ENCODE results near the gene TMEM182. TPM values are rescaled to one million over a fixed set of nuclear protein-coding genes. Genes with fewer than 3 reads are reported as not detected.

Gene TMEM182
- total RNA-seq, 1 donor from 2014 or later: 5.8 TPM

DNA sequence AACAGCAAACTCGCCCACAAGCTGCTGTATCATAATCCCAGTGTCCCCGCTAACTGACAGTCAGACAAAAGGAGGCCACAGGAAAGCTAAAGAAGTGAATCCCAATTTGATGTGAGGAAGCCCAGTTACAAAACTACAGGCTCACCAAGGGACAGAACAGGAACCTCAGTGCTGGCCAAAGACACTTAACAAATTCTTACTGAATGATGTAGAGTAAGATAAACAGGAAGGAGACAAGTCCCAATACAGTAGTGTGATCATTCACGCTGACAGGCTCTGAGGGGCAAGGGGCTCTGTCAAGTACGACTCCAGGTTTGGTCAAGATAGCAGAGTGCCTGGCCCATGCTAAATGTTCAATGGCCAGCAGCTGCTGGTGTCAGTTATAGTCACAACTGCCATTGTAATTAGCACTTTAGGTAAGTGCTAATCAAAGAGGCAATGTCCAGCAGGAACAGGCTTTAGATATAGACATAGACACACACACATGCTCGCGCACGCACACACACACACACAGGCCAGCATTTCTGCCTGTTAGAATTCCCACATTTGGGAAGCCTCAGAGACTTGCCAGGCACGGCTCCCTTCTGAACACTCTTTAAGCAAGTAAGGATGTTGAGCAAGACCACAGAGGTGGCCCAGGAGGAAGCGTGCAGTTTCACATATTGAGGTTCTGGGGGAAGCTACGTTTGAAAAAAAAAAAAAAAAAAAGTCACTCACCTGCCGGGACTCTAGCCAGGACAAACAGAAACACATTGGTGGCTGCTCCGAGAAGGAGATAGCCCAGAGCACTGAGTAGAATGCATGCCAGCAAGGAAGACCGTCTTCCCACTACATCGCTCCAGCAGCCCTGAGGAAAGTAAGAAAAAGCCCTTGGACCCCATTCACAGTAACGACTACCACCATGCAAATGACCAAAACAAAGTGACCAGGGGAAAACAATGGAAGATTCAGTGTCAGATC lies 35.4 kb upstream of the TMEM182 start:
- Histone ChIP-seq H3K36me3 (ENCODE audit: insufficient read depth, low read length) (peaks cover 11% of the 10 kb centered on the region), H3K27ac (ENCODE audit: low read depth, low read length) (no peak overlapping the region), H3K9me3 (ENCODE audit: insufficient read depth, low read depth, low read length) (no peaks in the 10 kb centered on the region), H3K27me3 (ENCODE audit: insufficient read depth, low read length) (no peaks in the 10 kb centered on the region), H3K79me2 (ENCODE audit: insufficient read depth, low read length) (no peaks in the 10 kb centered on the region), H3K4me2 (ENCODE audit: low read length) (no peak overlapping the region), H4K20me1 (ENCODE audit: insufficient read depth, low read length) (no peaks in the 10 kb centered on the region), H3K4me3 (ENCODE audit: insufficient read depth, low read depth, low read length) (no peak overlapping the region), H3K9ac (ENCODE audit: low read length) (no peak overlapping the region), H3K4me1 (ENCODE audit: insufficient read depth, low read length) (no peaks in the 10 kb centered on the region), H2AFZ (ENCODE audit: low read depth, low read length) (no peak overlapping the region)
- Mint-ChIP-seq H3K4me1 (ENCODE audit: low read depth, unreplicated experiment) (peaks cover 8% of the 10 kb centered on the region), H3K4me3 (ENCODE audit: unreplicated experiment) (no peak overlapping the region), H3K27ac (ENCODE audit: unreplicated experiment) (no peak overlapping the region), H3K27me3 (ENCODE audit: low read depth, unreplicated experiment) (no peaks in the 10 kb centered on the region), H3K9me3 (ENCODE audit: unreplicated experiment) (peaks cover 2% of the 10 kb centered on the region), H3K36me3 (ENCODE audit: low read depth, unreplicated experiment) (peaks cover 19% of the 10 kb centered on the region)
- DNase-seq (ENCODE audit: low read depth) (no peak), FAIRE-seq (no peak)
- TF ChIP-seq, protein P1, sequence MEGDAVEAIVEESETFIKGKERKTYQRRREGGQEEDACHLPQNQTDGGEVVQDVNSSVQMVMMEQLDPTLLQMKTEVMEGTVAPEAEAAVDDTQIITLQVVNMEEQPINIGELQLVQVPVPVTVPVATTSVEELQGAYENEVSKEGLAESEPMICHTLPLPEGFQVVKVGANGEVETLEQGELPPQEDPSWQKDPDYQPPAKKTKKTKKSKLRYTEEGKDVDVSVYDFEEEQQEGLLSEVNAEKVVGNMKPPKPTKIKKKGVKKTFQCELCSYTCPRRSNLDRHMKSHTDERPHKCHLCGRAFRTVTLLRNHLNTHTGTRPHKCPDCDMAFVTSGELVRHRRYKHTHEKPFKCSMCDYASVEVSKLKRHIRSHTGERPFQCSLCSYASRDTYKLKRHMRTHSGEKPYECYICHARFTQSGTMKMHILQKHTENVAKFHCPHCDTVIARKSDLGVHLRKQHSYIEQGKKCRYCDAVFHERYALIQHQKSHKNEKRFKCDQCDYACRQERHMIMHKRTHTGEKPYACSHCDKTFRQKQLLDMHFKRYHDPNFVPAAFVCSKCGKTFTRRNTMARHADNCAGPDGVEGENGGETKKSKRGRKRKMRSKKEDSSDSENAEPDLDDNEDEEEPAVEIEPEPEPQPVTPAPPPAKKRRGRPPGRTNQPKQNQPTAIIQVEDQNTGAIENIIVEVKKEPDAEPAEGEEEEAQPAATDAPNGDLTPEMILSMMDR (IDR thresholded peaks at IDR 0.05; ENCODE audit: insufficient read depth, low read depth, low read length): no peak
- TF ChIP-seq EZH2 (IDR thresholded peaks at IDR 0.05; ENCODE audit: insufficient read depth, low read length): no peak

DNA sequence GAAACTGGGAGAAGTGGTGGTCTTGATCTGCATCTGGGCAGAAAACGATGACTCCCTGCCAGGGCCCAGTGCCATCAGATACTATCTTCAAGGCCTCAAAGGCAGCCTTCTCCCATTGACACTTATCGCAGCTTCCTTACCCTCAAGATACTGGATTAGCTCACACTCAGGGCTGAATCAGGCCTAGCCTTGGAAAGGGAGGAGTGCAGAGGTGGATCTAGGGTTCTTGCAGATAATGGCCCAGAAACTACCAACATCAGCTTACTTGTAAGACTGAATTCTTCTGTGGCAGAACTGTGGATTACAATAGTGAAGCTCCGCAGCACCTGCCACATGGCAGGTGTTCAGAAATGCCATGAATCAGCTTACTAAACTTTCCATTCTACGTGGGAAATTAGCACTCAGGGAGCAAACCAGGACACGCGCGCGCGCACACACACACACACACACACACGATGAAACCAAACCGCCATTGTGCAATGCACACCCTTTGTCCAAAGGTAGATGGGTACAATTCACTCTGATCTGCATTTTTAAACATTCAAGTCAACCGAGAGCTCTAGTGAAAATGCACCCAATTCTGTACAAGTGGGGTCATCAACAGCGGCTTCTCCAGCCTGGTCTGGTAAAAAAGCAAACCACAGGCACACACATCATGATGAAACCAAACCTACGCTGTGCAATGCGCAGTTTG lies 26.3 kb upstream of the TMEM182 start:
- Histone ChIP-seq H3K4me3 (ENCODE audit: insufficient read depth, low read depth, low read length) (peak overlapping the region; percentile 83), H3K4me2 (ENCODE audit: low read length) (peak overlapping the region; percentile 83), H3K9me3 (ENCODE audit: insufficient read depth, low read depth, low read length) (no peaks in the 10 kb centered on the region), H3K27me3 (ENCODE audit: insufficient read depth, low read length) (no peaks in the 10 kb centered on the region), H3K27ac (ENCODE audit: low read depth, low read length) (no peak overlapping the region), H3K79me2 (ENCODE audit: insufficient read depth, low read length) (peaks cover 19% of the 10 kb centered on the region), H4K20me1 (ENCODE audit: insufficient read depth, low read length) (peaks cover 17% of the 10 kb centered on the region), H3K9ac (ENCODE audit: low read length) (peak overlapping the region; percentile 80), H3K4me1 (ENCODE audit: insufficient read depth, low read length) (peaks cover 11% of the 10 kb centered on the region), H3K36me3 (ENCODE audit: insufficient read depth, low read length) (no peaks in the 10 kb centered on the region), H2AFZ (ENCODE audit: low read depth, low read length) (peak overlapping the region; percentile 100)
- Mint-ChIP-seq H3K36me3 (ENCODE audit: low read depth, unreplicated experiment) (no peaks in the 10 kb centered on the region), H3K27me3 (ENCODE audit: low read depth, unreplicated experiment) (no peaks in the 10 kb centered on the region), H3K9me3 (ENCODE audit: unreplicated experiment) (no peaks in the 10 kb centered on the region), H3K27ac (ENCODE audit: unreplicated experiment) (peak overlapping the region; percentile 28), H3K4me1 (ENCODE audit: low read depth, unreplicated experiment) (peaks cover 2% of the 10 kb centered on the region), H3K4me3 (ENCODE audit: unreplicated experiment) (peak overlapping the region; percentile 98)
- DNase-seq (ENCODE audit: low read depth) (peak; percentile 6), FAIRE-seq (no peak)
- TF ChIP-seq, protein P1 (IDR thresholded peaks at IDR 0.05; ENCODE audit: insufficient read depth, low read depth, low read length): no peak
- no peak for TF ChIP-seq EZH2 (IDR thresholded peaks at IDR 0.05; ENCODE audit: insufficient read depth, low read length)

Measured in astrocyte (in vitro differentiated cells and primary cell).